GM21825 (cell line): Measurements from ENCODE around the gene OR2S2.
"Not testable (repeated sequence)": the region's sequence is repeated elsewhere in the genome, so short reads cannot be mapped to it uniquely, and the experiment has no call there.

ENCODE experiments used
- ATAC-seq: cut with Tn5 transposase; IDR thresholded peaks from one replicate; pipeline ENCODE4 v1.9.1; 2021; ENCODE audit warnings: mild to moderate bottlenecking, moderate library complexity; ENCODE audit not compliant: unreplicated experiment

Gene OR2S2

GRCh38 chr9:35935261-35935660, 22.7 kb downstream of the OR2S2 start:
- no peak for ATAC-seq

- not testable (repeated sequence) for ATAC-seq
Measured at GRCh38 chr9:35934069-35934468, 23.9 kb downstream of the OR2S2 start.

- ATAC-seq: no peak
Measured at GRCh38 chr9:35933550-35934067, 24.3 kb downstream of the OR2S2 start.

- no peak for ATAC-seq
Measured at GRCh38 chr9:35932735-35933134, 25.2 kb downstream of the OR2S2 start.

GRCh38 chr9:35930989-35931388, 27.0 kb downstream of the OR2S2 start:
- no peak for ATAC-seq

- no peak for ATAC-seq
Measured at GRCh38 chr9:35930521-35930920, 27.4 kb downstream of the OR2S2 start.

GRCh38 chr9:35929453-35929718, 28.6 kb downstream of the OR2S2 start:
- no peak for ATAC-seq

- ATAC-seq: no peak
Measured at GRCh38 chr9:35928591-35929452, 29.1 kb downstream of the OR2S2 start.

GRCh38 chr9:35923927-35924763, 33.8 kb downstream of the OR2S2 start:
- ATAC-seq: no peak

GRCh38 chr9:35923598-35923926, 34.4 kb downstream of the OR2S2 start:
- ATAC-seq: no peak

GRCh38 chr9:35920051-35920620, 37.8 kb downstream of the OR2S2 start:
- ATAC-seq: no peak

- ATAC-seq: no peak
Measured at GRCh38 chr9:35919212-35920008, 38.5 kb downstream of the OR2S2 start.

- ATAC-seq: no peak
Measured at GRCh38 chr9:35918780-35919179, 39.2 kb downstream of the OR2S2 start.

GRCh38 chr9:35917261-35917660, 40.7 kb downstream of the OR2S2 start:
- ATAC-seq: no peak

- no peak for ATAC-seq
Measured at GRCh38 chr9:35915681-35916294, 42.2 kb downstream of the OR2S2 start.

- no peak for ATAC-seq
Measured at GRCh38 chr9:35914301-35914807, 43.6 kb downstream of the OR2S2 start.

GRCh38 chr9:35913429-35913828, 44.5 kb downstream of the OR2S2 start:
- ATAC-seq: not testable (repeated sequence)

- ATAC-seq: no peak
Measured at GRCh38 chr9:35912791-35913400, 45.1 kb downstream of the OR2S2 start.

GRCh38 chr9:35911690-35912089, 46.3 kb downstream of the OR2S2 start:
- no peak for ATAC-seq
